Choroid plexus epithelial cell (primary cell): Measurements from ENCODE around the gene STK35.

Source experiments
- DNase-seq: peaks from one replicate; pipeline ENCODE4 v3.0.0-alpha.2; 2010; ENCODE audit warnings: low read depth
- H3K4me3 ChIP-seq: 2 replicates; pipeline ENCODE4 v1.5.1; 2011; ENCODE audit warnings: low read depth, mild to moderate bottlenecking, control low read depth, low read length, moderate library complexity
- CTCF ChIP-seq: conservative IDR thresholded peaks from 2 replicates; pipeline ENCODE4 v1.5.1; 2011; ENCODE audit warnings: low read depth, mild to moderate bottlenecking, control low read depth, inconsistent platforms, low read length, moderate library complexity

Gene STK35

GRCh38 chr20:2104236-2104635 lies 2.6 kb downstream of the STK35 start:
- peak overlapping the region; percentile 91 for H3K4me3 ChIP-seq
- no peak for TF ChIP-seq CTCF

GRCh38 chr20:2108498-2108897 lies 6.9 kb downstream of the STK35 start:
- TF ChIP-seq CTCF = no peak
- no peak overlapping the region for H3K4me3 ChIP-seq
- DNase-seq = no peak

More at GRCh38 chr20:2104236-2104635, 2.6 kb downstream of the STK35 start:
- no peak for DNase-seq

GRCh38 chr20:2108987-2109386 lies 7.4 kb downstream of the STK35 start:
- no peak for TF ChIP-seq CTCF
- peak; percentile 80 for DNase-seq
- H3K4me3 ChIP-seq = no peak overlapping the region

- H3K4me3 ChIP-seq = no peak overlapping the region
- no peak for TF ChIP-seq CTCF
These were observed 8.0 kb downstream of the STK35 start for GRCh38 chr20:2109425-2110210.

GRCh38 chr20:2112910-2113309 lies 11.3 kb downstream of the STK35 start:
- TF ChIP-seq CTCF = no peak
- no peak for DNase-seq
- H3K4me3 ChIP-seq = no peak overlapping the region

More at GRCh38 chr20:2109425-2110210, 8.0 kb downstream of the STK35 start:
- peak; percentile 69 for DNase-seq

GRCh38 chr20:2114127-2114959 lies 12.7 kb downstream of the STK35 start:
- no peak for TF ChIP-seq CTCF

More at GRCh38 chr20:2114127-2114959, 12.7 kb downstream of the STK35 start:
- DNase-seq = no peak
- no peak overlapping the region for H3K4me3 ChIP-seq
